ENCODE data around the gene ADGRD2. TPM values are rescaled to one million over a fixed set of nuclear protein-coding genes. Genes with fewer than 3 reads are reported as not detected.
A peak's percentile ranks its signal among the peaks of the same experiment; 100 is the strongest.

The ADGRD2 gene
- total and polyA plus RNA-seq, 2 of the 13 experiments (the other 11 are each of a cell fraction or from before 2014, with no cell fraction given), result not detected

GRCh38 chr9:124450931-124451661 lies 845 bp downstream of the ADGRD2 start:
- Histone ChIP-seq H3K36me3 (replicated peaks in 1 of 2; ENCODE audit: control insufficient read depth in 1 of 2, insufficient read depth in 2 of 2, low read length in 2 of 2) (no peaks in the 10 kb centered on the region), H3K9ac (ENCODE audit: insufficient read depth, low read depth, low read length) (no peak overlapping the region), H3K79me2 (ENCODE audit: insufficient read depth, low read length) (no peaks in the 10 kb centered on the region), H3K4me1 (ENCODE audit: insufficient read depth, low read length) (peaks cover 10% of the 10 kb centered on the region; the same call in 1 of the 2 replicates), H3K27ac (ENCODE audit: extremely low read length, insufficient read depth, low read length) (no peak overlapping the region), H2AFZ (ENCODE audit: low read length) (no peak overlapping the region), H3K4me2 (ENCODE audit: low read depth, low read length) (peak overlapping the region; percentile 36; the same call in 1 of the 2 replicates), H3K27me3 (ENCODE audit: control insufficient read depth in 1 of 2, insufficient read depth in 2 of 2, low read length in 2 of 2) (peaks cover 15 to 38% of the 10 kb centered on the region in 2 experiments; a peak in 3 of 5 replicates), H3K4me3 (replicated peaks in 1 of 3; ENCODE audit: insufficient read depth in 1 of 3, low read depth in 2 of 3, low read length in 3 of 3) (no peak overlapping the region), H3K9me3 (ENCODE audit: low read length) (no peaks in the 10 kb centered on the region), H4K20me1 (ENCODE audit: insufficient read depth, low read length) (no peaks in the 10 kb centered on the region)
- in situ Hi-C loops (cut with HindIII; ENCODE audit: extremely low pct_ligation_motif_present, low pct_unique_long_range_greater_than_20kb) (no loop called here), intact Hi-C loops (cut with micrococcal nuclease; ENCODE audit: unreplicated experiment) (no loop called here)
- WGBS (ENCODE audit: low lambda C conversion rate), result 20% methylated on average over 14 of the region's 19 CpGs
- no peak for ATAC-seq
- DNase-seq (ENCODE audit: low spot score), result no peak
- ChIA-PET CTCF (ENCODE audit: low intra/inter-chr PET ratio, low total read pairs) (no interaction called here), POLR2A (no interaction called here)
- FAIRE-seq, result no peak
- BruUV-seq (replicated peaks), result no TSS peak
- TF ChIP-seq AHR (CRISPR knock-in tag; IDR thresholded peaks at IDR 0.05), result no peak
- peak; percentile 24; the same call in 1 of the 2 replicates for TF ChIP-seq ZNF687 (CRISPR knock-in tag; IDR thresholded peaks at IDR 0.05)

GRCh38 chr9:124452326-124452725 lies 2.1 kb downstream of the ADGRD2 start:
- Histone ChIP-seq H3K4me3 (replicated peaks in 1 of 3; ENCODE audit: insufficient read depth in 1 of 3, low read depth in 2 of 3, low read length in 3 of 3) (no peak overlapping the region), H3K27ac (ENCODE audit: extremely low read length, insufficient read depth, low read length) (no peak overlapping the region), H3K9me3 (ENCODE audit: low read length) (no peaks in the 10 kb centered on the region), H2AFZ (ENCODE audit: low read length) (no peak overlapping the region), H3K27me3 (ENCODE audit: control insufficient read depth in 1 of 2, insufficient read depth in 2 of 2, low read length in 2 of 2) (peaks cover 15 to 43% of the 10 kb centered on the region in 2 experiments; a peak in 3 of 5 replicates), H3K36me3 (replicated peaks in 1 of 2; ENCODE audit: control insufficient read depth in 1 of 2, insufficient read depth in 2 of 2, low read length in 2 of 2) (no peaks in the 10 kb centered on the region), H3K79me2 (ENCODE audit: insufficient read depth, low read length) (no peaks in the 10 kb centered on the region), H3K9ac (ENCODE audit: insufficient read depth, low read depth, low read length) (no peak overlapping the region), H3K4me2 (ENCODE audit: low read depth, low read length) (no peak overlapping the region), H3K4me1 (ENCODE audit: insufficient read depth, low read length) (peaks cover 10% of the 10 kb centered on the region; the same call in 1 of the 2 replicates), H4K20me1 (ENCODE audit: insufficient read depth, low read length) (no peaks in the 10 kb centered on the region)
- DNase-seq (ENCODE audit: low spot score) (no peak), ATAC-seq (no peak), FAIRE-seq (no peak)
- CTCF ChIA-PET (ENCODE audit: low intra/inter-chr PET ratio, low total read pairs), result no interaction called here
- TF ChIP-seq SIX1 (CRISPR knock-in tag; IDR thresholded peaks at IDR 0.05; ENCODE audit: borderline replicate concordance) (no peak), SKI (IDR thresholded peaks at IDR 0.05; ENCODE audit: partially characterized antibody) (no peak), ZNF713 (CRISPR knock-in tag; IDR thresholded peaks at IDR 0.05) (no peak), EEA1 (CRISPR knock-in tag; IDR thresholded peaks at IDR 0.05; ENCODE audit: borderline replicate concordance) (no peak), ZNF639 (CRISPR knock-in tag; conservative IDR thresholded peaks at IDR 0.05) (no peak)
- no TSS peak for BruUV-seq (replicated peaks)
- intact Hi-C loops (cut with micrococcal nuclease; ENCODE audit: unreplicated experiment), result no loop called here
- WGBS (ENCODE audit: low lambda C conversion rate), result 47% methylated on average over 14 of the region's 19 CpGs
- POLR2A ChIA-PET, result no interaction called here
- in situ Hi-C loops (cut with HindIII; ENCODE audit: extremely low pct_ligation_motif_present, low pct_unique_long_range_greater_than_20kb), result no loop called here

All from HepG2 (cell line).